Measurements from ENCODE around the gene TELO2. TPM values are rescaled to one million over a fixed set of nuclear protein-coding genes. Genes with fewer than 3 reads are reported as not detected.

Gene TELO2
- total RNA-seq (10 to 100 TPM in 6 of 7 donors, 1 to 10 TPM in 1; 9.9 to 36.8 (median 32.8) TPM), polyA plus RNA-seq (10 to 100 TPM in 1 of 2 donors, under 1 TPM in 1; 0.27 to 31.7 TPM)
- long read RNA-seq, donor 1, transcript TELO2-201 (21 exons, 3,314 nt): major isoform, 55 of 156 reads
- long read RNA-seq, donor 1, partial matches to known transcripts: 57 of 156 reads
- long read RNA-seq, donor 1, other reads (novel, unspliced or antisense): 41 of 156 reads
- long read RNA-seq, donor 2, partial matches to known transcripts: 51 of 52 reads
- long read RNA-seq, donor 2, other reads (novel, unspliced or antisense): 0 of 52 reads
- long read RNA-seq, donor 3, transcript TELO2-201 (21 exons, 3,314 nt): major isoform, 68 of 178 reads
- long read RNA-seq, donor 3, partial matches to known transcripts: 46 of 178 reads
- long read RNA-seq, donor 3, other reads (novel, unspliced or antisense): 61 of 178 reads

GRCh38 chr16:1492923-1493745 is at the start of gene TELO2:
Gene TELO2 (plus strand): TSS chr16:1493360. CDS start chr16:1494282, 922 bp downstream.
- H3K27ac ChIP-seq: peak within 1 kb of the TSS; percentile 51 to 64
- no peaks in the 10 kb centered on the region for H3K9me3 ChIP-seq
- peak; percentile 75 to 89 (median 87) for DNase-seq
- H3K4me1 ChIP-seq (ENCODE audit: insufficient read depth): peaks cover 6% of the 10 kb centered on the region
- no peaks in the 10 kb centered on the region for H3K27me3 ChIP-seq
- 0 to 3% (median 1%) methylated on average over 35 to 89 of the region's 89 CpGs for WGBS, 3 donors
- H3K36me3 ChIP-seq: no peaks in the 10 kb centered on the region
- intact Hi-C loops (cut with DNase I): loop anchor here in 1 of 4 donors (10.0 kb wide), 1 partner anchor 68 kb away; the partner anchor contains the start of gene UQCC4
- TF ChIP-seq POLR2A (IDR thresholded peaks at IDR 0.05) (peak; percentile 29), CTCF (IDR thresholded peaks at IDR 0.05) (peak in 1 of 3 donors; percentile 3), EP300 (IDR thresholded peaks at IDR 0.05) (no peak)
- H3K4me3 ChIP-seq: peak within 1 kb of the TSS; percentile 66

GRCh38 chr16:1443403-1443973 is 49.7 kb upstream of the TELO2 start:
- H3K27me3 ChIP-seq: no peaks in the 10 kb centered on the region
- intact Hi-C loops (cut with DNase I): no loop called here
- H3K36me3 ChIP-seq: no peaks in the 10 kb centered on the region
- DNase-seq: no peak
- WGBS, 3 donors: 35 to 67% (median 52%) methylated on average over 19 to 38 of the region's 38 CpGs
- no peak for TF ChIP-seq EP300 (IDR thresholded peaks at IDR 0.05)
- TF ChIP-seq POLR2A (IDR thresholded peaks at IDR 0.05): no peak
- no peak for TF ChIP-seq CTCF (IDR thresholded peaks at IDR 0.05)
- peaks cover 3% of the 10 kb centered on the region for H3K4me1 ChIP-seq (ENCODE audit: insufficient read depth)
- no peak overlapping the region for H3K4me3 ChIP-seq
- H3K9me3 ChIP-seq: no peaks in the 10 kb centered on the region
- H3K27ac ChIP-seq: no peak overlapping the region

GRCh38 chr16:1443980-1444729 is 49.0 kb upstream of the TELO2 start, which contains the start of gene CCDC154:
Gene CCDC154 (minus strand): TSS chr16:1444556. CDS start chr16:1444322, 234 bp downstream.
- H3K27ac ChIP-seq: no peak within 1 kb of the TSS
- no peaks in the 10 kb centered on the region for H3K27me3 ChIP-seq
- no peaks in the 10 kb centered on the region for H3K36me3 ChIP-seq
- no peaks in the 10 kb centered on the region for H3K9me3 ChIP-seq
- H3K4me1 ChIP-seq (ENCODE audit: insufficient read depth): peaks cover 3% of the 10 kb centered on the region
- no peak for DNase-seq
- 65 to 76% (median 75%) methylated on average over 22 to 27 of the region's 27 CpGs for WGBS, 3 donors
- H3K4me3 ChIP-seq: no peak within 1 kb of the TSS
- intact Hi-C loops (cut with DNase I): no loop called here
- TF ChIP-seq POLR2A (IDR thresholded peaks at IDR 0.05) (no peak), EP300 (IDR thresholded peaks at IDR 0.05) (no peak), CTCF (IDR thresholded peaks at IDR 0.05) (no peak)
